HL-60 (cell line): ENCODE results near the gene SMIM22.

ENCODE experiments used
- DNase-seq, 2 experiments: peaks; one replicate each; pipeline ENCODE4 v3.0.0-alpha.2; 2010 to 2020; ENCODE audit warnings: low read depth in 1 of 2, low spot score in 1 of 2
- H3K27ac ChIP-seq: fragments of 250-450 bp; sonication (Bioruptor Pico); replicated peaks from 2 replicates; pipeline ENCODE4 v1.5.1; 2020; ENCODE audit warnings: mild to moderate bottlenecking, moderate library complexity
- H3K27me3 ChIP-seq: fragments of 250-450 bp; sonication (Bioruptor Pico); 2 replicates; pipeline ENCODE4 v1.5.1; 2021; ENCODE audit warnings: mild to moderate bottlenecking, moderate library complexity; ENCODE audit not compliant: insufficient read depth, poor library complexity, severe bottlenecking
- H3K4me3 ChIP-seq: replicated peaks from 2 replicates; pipeline ENCODE4 v1.5.1; 2011; ENCODE audit warnings: mild to moderate bottlenecking, control low read depth, low read length; ENCODE audit not compliant: insufficient read depth
- GABPA ChIP-seq: IDR thresholded peaks from 2 replicates; pipeline ENCODE4 v1.6.1; 2012; ENCODE audit warnings: low read depth
- POLR2AphosphoS5 ChIP-seq: IDR thresholded peaks from 2 replicates; pipeline ENCODE4 v1.6.1; 2012; ENCODE audit warnings: low read depth
- SPI1 ChIP-seq: IDR thresholded peaks from 2 replicates; pipeline ENCODE4 v1.6.1; 2012; ENCODE audit warnings: low read depth, mild to moderate bottlenecking, borderline replicate concordance
- TF ChIP-seq, protein P1 (sequence below): IDR thresholded peaks from one replicate; pipeline ENCODE4 v1.5.1; 2011; ENCODE audit warnings: low read length, control low read depth, inconsistent platforms; ENCODE audit not compliant: insufficient read depth
- TF ChIP-seq, protein P2 (sequence below): IDR thresholded peaks from 2 replicates; pipeline ENCODE4 v1.6.1; 2012; ENCODE audit warnings: low read depth; ENCODE audit not compliant: insufficient replicate concordance

Gene SMIM22

DNA sequence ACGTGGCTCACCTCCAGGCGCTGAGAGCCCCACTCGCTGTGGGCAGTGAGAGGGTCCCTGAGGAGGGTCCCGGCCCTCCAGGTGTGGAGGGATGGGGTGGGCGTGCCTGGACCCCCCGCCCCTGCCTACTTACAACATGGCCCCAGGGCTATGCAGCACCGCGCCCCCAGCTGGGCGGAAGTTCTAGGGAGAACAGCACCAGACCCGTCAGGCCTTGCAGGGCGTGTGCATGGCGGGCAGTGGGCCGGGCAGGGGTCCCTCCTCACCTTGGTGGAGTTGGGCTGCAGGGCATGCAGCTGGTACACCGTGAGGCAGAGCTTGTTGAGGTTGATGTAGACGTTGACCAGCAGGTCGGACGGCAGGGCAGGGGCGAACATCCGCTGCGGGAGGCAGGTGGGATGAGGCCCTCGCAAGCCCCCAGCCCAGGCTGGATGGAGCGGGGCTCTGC lies 2.7 kb downstream of the SMIM22 start:
- DNase-seq, result no peak
- H3K27me3 ChIP-seq, result no peaks in the 10 kb centered on the region
- no peak overlapping the region for H3K27ac ChIP-seq
- TF ChIP-seq, protein P1, sequence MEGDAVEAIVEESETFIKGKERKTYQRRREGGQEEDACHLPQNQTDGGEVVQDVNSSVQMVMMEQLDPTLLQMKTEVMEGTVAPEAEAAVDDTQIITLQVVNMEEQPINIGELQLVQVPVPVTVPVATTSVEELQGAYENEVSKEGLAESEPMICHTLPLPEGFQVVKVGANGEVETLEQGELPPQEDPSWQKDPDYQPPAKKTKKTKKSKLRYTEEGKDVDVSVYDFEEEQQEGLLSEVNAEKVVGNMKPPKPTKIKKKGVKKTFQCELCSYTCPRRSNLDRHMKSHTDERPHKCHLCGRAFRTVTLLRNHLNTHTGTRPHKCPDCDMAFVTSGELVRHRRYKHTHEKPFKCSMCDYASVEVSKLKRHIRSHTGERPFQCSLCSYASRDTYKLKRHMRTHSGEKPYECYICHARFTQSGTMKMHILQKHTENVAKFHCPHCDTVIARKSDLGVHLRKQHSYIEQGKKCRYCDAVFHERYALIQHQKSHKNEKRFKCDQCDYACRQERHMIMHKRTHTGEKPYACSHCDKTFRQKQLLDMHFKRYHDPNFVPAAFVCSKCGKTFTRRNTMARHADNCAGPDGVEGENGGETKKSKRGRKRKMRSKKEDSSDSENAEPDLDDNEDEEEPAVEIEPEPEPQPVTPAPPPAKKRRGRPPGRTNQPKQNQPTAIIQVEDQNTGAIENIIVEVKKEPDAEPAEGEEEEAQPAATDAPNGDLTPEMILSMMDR, result no peak
- no peak for TF ChIP-seq GABPA
- TF ChIP-seq, protein P2, sequence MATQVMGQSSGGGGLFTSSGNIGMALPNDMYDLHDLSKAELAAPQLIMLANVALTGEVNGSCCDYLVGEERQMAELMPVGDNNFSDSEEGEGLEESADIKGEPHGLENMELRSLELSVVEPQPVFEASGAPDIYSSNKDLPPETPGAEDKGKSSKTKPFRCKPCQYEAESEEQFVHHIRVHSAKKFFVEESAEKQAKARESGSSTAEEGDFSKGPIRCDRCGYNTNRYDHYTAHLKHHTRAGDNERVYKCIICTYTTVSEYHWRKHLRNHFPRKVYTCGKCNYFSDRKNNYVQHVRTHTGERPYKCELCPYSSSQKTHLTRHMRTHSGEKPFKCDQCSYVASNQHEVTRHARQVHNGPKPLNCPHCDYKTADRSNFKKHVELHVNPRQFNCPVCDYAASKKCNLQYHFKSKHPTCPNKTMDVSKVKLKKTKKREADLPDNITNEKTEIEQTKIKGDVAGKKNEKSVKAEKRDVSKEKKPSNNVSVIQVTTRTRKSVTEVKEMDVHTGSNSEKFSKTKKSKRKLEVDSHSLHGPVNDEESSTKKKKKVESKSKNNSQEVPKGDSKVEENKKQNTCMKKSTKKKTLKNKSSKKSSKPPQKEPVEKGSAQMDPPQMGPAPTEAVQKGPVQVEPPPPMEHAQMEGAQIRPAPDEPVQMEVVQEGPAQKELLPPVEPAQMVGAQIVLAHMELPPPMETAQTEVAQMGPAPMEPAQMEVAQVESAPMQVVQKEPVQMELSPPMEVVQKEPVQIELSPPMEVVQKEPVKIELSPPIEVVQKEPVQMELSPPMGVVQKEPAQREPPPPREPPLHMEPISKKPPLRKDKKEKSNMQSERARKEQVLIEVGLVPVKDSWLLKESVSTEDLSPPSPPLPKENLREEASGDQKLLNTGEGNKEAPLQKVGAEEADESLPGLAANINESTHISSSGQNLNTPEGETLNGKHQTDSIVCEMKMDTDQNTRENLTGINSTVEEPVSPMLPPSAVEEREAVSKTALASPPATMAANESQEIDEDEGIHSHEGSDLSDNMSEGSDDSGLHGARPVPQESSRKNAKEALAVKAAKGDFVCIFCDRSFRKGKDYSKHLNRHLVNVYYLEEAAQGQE, result no peak
- TF ChIP-seq POLR2AphosphoS5, result no peak
- no peak for TF ChIP-seq SPI1
- no peak overlapping the region for H3K4me3 ChIP-seq

DNA sequence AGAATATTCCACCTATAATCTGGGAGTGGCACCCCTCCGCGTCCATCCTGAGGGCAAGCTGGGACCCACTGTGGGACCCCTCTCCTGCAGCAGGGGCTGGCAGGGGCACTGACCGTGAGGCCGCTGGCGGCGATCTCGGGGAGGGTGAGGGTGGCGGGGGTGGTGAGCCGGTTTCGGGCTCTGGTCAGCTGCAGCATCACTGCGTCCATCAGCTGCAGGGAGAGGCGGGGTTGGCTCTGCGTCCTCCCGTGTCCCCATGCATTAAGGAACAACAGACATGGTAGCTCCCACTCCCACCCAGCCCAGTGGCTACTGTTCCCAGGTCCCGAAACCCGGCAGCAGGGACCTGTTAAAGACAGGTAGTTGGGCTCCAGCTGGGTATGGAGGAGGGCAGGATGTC lies 3.3 kb downstream of the SMIM22 start:
- no peak for DNase-seq
- no peak overlapping the region for H3K4me3 ChIP-seq
- H3K27me3 ChIP-seq, result no peaks in the 10 kb centered on the region
- H3K27ac ChIP-seq, result no peak overlapping the region
- TF ChIP-seq GABPA (no peak), SPI1 (no peak), POLR2AphosphoS5 (no peak)
- TF ChIP-seq, protein P1, result no peak
- TF ChIP-seq, protein P2, result no peak

DNA sequence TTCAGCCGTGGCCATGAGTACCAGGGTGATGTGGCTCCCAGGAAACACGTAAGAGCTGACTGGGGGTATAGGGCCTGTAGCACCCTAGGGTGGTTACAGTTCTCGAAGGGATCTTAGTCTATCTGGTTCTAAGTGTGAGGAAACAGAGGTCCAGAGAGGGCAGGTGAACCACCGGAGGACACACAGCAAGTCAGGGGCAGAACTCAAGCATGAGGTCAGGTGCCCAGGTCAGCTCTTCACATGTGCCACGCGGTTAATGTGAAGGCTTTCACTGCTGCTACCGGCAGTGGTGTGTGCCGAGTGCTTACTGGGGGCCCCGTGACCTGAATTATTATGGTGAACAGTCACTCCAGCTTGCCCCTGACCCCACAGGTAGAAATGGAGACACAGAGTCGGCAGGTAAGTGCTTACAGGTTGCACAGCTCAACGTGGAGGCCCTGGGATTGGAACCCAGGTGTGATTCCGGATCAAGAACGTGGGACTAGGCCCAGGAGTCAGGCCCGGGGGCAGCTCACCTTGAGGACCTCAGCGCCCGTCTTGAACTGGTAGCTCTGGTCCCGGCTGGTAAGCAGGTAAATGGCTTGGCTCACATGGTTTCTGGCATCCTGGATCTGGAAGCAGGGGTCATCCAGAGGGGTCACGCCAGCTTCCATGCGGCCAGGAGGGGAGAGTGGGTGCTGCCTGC lies 4.1 kb downstream of the SMIM22 start:
- Histone ChIP-seq H3K27me3 (no peaks in the 10 kb centered on the region), H3K4me3 (no peak overlapping the region), H3K27ac (peak overlapping the region; percentile 81)
- TF ChIP-seq, protein P2, result no peak
- no peak for TF ChIP-seq SPI1
- TF ChIP-seq, protein P1, result no peak
- no peak for TF ChIP-seq POLR2AphosphoS5
- no peak for TF ChIP-seq GABPA
- no peak for DNase-seq
